GM19351 (cell line): Measurements from ENCODE around the gene SERPINI2.

Experiments used
- ATAC-seq: cut with Tn5 transposase; IDR thresholded peaks from one replicate; pipeline ENCODE4 v1.9.1; 2021; ENCODE audit warnings: mild to moderate bottlenecking, moderate library complexity; ENCODE audit not compliant: unreplicated experiment

SERPINI2 gene

GRCh38 chr3:167473863-167474262, at the start of gene SERPINI2:
SERPINI2 (minus strand) TSS chr3:167474042; CDS start chr3:167471834, 2,208 bp downstream.
- no peak for ATAC-seq

DNA sequence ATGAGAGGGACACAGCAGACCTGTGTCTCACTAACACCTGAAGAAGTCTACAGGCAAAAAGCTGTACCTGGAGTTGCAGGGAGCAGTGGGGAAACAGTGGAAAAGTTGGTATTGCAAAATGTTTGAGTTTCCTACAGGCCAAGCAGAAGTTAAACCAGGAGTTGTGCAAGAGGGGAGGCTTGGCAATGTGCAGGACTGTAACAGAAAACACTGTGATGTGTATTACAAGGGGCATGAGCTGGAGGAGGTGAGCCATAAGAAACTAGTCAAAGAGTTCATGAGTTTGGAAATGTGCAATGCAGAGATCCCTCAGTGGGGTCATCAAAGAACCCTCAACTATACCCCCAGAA, 47.1 kb upstream of the SERPINI2 start:
- no peak for ATAC-seq

DNA sequence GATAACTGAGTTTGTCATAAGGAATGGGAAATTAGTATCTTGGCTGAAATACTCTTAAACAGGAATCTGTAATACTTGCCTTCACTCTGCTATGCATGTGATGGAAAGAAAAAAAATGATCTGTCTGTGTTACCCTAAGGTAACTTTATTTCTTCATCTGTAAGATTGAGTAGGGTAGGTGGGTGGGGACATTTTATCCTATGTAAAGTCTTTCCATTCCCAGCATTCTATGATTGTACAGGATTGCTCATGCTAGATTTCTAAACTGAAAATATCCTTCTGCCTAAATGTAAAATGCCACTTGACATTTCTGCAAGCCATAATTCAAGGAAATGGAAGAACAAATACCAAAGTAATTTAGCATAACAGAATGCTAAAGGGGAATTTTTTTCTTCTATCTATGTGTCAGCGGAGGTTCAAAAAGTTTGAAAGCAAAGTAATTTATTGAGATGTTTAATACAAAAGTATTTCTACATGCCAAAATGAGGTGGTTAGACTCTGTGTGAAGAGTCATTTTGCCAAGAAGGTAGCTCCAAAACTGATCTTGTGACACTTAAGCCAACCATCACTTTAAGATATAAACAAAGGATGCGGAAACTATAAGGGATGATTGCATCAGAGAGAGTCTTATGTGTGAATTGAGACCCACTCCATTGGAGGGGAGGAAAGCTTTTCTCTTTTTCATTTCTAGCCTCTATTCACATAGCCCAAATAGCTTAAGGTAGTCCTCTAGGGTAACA, 46.6 kb upstream of the SERPINI2 start:
- ATAC-seq, result no peak

- peak; percentile 58 for ATAC-seq
Observed at GRCh38 chr3:167507954-167508353, 34.1 kb upstream of the SERPINI2 start.

GRCh38 chr3:167502401-167502800, 28.6 kb upstream of the SERPINI2 start:
- no peak for ATAC-seq

- no peak for ATAC-seq
Observed at GRCh38 chr3:167501941-167502340, 28.1 kb upstream of the SERPINI2 start.

GRCh38 chr3:167497903-167498302, 24.1 kb upstream of the SERPINI2 start:
- ATAC-seq, result no peak

- peak; percentile 48 for ATAC-seq
Observed at GRCh38 chr3:167493244-167493643, 19.4 kb upstream of the SERPINI2 start.

- ATAC-seq, result no peak
Observed at GRCh38 chr3:167491621-167492020, 17.8 kb upstream of the SERPINI2 start.

GRCh38 chr3:167489571-167489970, 15.7 kb upstream of the SERPINI2 start:
- no peak for ATAC-seq

DNA sequence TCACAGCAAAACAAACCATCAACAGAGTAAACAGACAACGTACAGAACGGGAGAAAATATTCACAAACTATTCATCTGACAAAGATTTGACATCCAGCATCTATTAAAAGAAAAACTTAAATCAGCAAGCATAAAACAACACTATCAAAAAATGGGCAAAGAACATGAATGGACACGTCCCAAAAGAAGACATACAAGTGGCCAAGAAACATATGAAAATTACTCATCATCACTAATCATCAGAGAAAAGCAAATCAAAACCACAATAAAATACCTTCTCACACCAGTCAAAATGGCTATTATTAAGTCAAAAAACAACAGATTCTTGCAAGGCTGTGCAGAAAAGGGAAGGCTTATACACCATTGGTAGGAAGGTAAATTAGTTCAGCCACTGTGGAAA, 13.7 kb upstream of the SERPINI2 start:
- no peak for ATAC-seq

DNA sequence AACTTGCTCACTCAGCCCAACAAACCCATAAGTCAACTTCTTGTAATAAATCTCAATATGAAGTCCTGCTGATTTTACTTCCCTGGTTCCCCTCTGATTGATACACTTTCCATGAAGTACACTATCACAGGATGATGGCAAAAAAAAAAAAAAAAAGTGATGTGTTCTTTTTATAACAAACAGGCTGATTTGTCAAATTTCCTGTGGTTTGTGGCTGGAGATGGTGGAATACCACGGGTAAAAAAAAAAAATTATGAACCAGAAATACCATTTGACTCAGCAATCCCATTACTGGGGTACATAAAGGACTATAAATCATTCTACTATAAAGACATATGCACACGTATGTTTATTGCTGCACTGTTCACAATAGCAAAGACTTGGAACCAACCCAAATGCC, 10.7 kb upstream of the SERPINI2 start:
- no peak for ATAC-seq

GRCh38 chr3:167483708-167484475, 10.1 kb upstream of the SERPINI2 start:
- ATAC-seq, result no peak

DNA sequence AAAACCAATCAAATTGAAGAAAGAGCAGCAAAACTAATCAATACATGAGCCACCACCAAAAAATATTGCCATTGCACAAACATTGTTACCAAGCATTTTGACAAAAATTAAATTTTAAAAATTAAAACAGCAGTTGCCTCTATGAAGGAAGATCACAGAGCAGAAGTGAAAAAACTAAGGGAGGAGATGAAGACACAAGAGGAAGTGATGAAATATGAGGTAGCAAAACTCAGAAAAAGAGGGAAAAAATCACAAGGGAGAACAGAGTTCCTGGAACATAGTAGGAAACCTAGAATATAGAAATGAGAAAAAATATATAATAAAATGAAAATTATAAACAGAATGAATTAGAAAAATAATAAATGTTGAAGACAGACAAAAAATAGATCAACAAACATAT, 7.3 kb upstream of the SERPINI2 start:
- no peak for ATAC-seq

- ATAC-seq, result no peak
Observed at GRCh38 chr3:167480748-167481147, 6.9 kb upstream of the SERPINI2 start.

GRCh38 chr3:167469381-167469780, 4.5 kb downstream of the SERPINI2 start:
- no peak for ATAC-seq

GRCh38 chr3:167467848-167468611, 5.8 kb downstream of the SERPINI2 start:
- ATAC-seq, result no peak

DNA sequence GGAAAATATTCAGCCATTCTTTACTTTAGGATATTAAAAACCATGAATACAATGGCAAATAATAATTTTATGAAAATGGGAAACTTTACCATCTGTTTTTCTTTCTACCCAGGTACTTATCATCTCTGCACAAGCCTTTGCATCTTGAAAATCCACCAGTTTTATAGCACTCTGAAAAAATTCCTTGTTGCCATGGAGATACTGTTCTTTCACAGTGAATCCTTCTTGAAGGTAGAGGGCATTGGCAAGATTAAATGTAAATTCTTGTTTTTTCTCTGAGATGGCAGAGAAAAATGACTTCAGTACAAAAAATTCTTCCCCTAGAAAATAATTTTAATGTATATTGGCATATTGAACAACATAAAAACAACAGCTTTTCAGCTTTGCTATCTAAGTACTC, 6.9 kb downstream of the SERPINI2 start:
- ATAC-seq, result no peak

GRCh38 chr3:167456157-167456799, 17.6 kb downstream of the SERPINI2 start:
- no peak for ATAC-seq

DNA sequence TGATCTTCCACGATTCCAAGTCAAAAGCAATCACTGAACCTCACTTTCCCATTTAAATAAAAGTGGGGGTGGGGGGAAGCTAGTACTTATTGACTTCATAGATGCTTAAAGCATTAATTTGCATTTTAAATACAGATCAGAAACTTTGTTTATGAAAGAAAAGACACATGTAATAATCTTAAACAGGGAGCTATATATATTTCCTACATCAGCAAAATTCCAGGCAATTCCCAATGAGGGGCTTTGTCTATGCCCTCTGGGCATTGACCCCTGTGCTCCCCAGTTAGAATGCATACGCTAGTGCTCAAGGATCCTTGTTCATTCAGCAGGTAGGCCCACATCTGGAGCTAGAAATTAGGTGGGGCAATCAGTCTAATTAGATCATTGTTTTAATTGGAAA, 20.0 kb downstream of the SERPINI2 start:
- no peak for ATAC-seq

DNA sequence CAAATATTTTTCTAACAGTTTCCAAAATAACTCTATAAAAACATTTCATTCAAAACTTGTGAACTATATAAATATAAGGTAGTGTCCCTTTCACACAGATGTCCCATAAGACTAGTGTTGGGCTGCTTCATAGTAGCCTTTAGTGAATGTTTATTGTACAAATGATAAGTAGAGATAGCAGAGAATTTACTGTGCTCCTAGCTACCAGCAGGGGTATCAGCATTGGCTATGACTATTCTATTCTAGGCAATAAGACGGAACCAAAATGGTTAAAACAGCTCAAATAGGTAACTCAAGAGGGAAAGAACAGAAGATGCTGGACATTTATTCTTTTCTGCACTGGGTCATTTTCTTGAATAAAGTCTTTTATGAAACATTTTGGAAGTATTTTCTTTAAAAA, 22.6 kb downstream of the SERPINI2 start:
- no peak for ATAC-seq
